A172 (cell line): ENCODE data around the gene BBIP1. TPM values are rescaled to one million over a fixed set of nuclear protein-coding genes. Genes with fewer than 3 reads are reported as not detected.

ENCODE experiments used
- total RNA-seq: library from RNA; depleted of rRNA; stranded (reverse); fragments of >200 nt; shearing (Covaris generic); gene quantifications from 2 replicates; pipeline ENCODE4 v1.2.3, GENCODE V29; 2014; rRNA removed

BBIP1 gene
- total RNA-seq, 1 experiment from 2014 or later, result 76.2 TPM

Other genes with a start within 250 kb of the BBIP1 start
- 23.2 and 23.3 TPM in 2 replicates for gene PDCD4, start 47.3 kb downstream of the BBIP1 start, total RNA-seq
- 41.9 and 43.7 TPM in 2 replicates for gene SHOC2, start 424 bp upstream of the BBIP1 start, total RNA-seq
- gene ADRA2A, start 157.8 kb upstream of the BBIP1 start, total RNA-seq, result not detected in 2 replicates